ENCODE measurements around the gene TTL.

GRCh38 chr2:112548980-112549379 lies 67.0 kb downstream of the TTL start:
- no peak for TF ChIP-seq CTCF (IDR thresholded peaks at IDR 0.05; ENCODE audit: low read depth, low read length, poor library complexity, severe bottlenecking)
- no peak for TF ChIP-seq EZH2phosphoT487 (IDR thresholded peaks at IDR 0.05; ENCODE audit: borderline replicate concordance, low read length)

Measured in DOHH2 (cell line).